ENCODE data around the gene BCAS3.
A peak's percentile ranks its signal among the peaks of the same experiment; 100 is the strongest.

The BCAS3 gene

DNA sequence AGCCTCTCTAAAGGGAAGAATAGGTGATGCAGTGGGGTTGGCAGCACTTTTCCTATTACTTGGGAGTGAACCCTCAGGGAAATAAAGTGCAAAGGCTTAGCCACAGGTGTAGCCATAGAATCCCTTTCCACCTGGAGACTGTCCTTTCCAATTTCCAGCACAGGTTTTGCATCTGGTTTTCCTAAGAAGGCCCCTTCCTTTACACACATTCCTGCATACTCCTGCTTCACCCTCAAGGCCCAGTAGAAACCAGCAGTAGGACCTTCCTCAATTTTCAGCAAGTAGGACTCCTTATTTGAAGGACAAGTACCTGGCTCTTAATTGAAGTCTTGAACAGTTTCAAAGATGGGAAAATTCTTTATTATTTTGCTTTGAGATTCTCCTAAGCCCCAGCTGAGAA is 550.2 kb downstream of the BCAS3 start:
- H3K4me3 ChIP-seq (ENCODE audit: low read length) = no peak overlapping the region
- TF ChIP-seq, protein P1, sequence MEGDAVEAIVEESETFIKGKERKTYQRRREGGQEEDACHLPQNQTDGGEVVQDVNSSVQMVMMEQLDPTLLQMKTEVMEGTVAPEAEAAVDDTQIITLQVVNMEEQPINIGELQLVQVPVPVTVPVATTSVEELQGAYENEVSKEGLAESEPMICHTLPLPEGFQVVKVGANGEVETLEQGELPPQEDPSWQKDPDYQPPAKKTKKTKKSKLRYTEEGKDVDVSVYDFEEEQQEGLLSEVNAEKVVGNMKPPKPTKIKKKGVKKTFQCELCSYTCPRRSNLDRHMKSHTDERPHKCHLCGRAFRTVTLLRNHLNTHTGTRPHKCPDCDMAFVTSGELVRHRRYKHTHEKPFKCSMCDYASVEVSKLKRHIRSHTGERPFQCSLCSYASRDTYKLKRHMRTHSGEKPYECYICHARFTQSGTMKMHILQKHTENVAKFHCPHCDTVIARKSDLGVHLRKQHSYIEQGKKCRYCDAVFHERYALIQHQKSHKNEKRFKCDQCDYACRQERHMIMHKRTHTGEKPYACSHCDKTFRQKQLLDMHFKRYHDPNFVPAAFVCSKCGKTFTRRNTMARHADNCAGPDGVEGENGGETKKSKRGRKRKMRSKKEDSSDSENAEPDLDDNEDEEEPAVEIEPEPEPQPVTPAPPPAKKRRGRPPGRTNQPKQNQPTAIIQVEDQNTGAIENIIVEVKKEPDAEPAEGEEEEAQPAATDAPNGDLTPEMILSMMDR (conservative IDR thresholded peaks at IDR 0.05; ENCODE audit: low read depth, low read length) = no peak
- DNase-seq (ENCODE audit: low read depth) = no peak

DNA sequence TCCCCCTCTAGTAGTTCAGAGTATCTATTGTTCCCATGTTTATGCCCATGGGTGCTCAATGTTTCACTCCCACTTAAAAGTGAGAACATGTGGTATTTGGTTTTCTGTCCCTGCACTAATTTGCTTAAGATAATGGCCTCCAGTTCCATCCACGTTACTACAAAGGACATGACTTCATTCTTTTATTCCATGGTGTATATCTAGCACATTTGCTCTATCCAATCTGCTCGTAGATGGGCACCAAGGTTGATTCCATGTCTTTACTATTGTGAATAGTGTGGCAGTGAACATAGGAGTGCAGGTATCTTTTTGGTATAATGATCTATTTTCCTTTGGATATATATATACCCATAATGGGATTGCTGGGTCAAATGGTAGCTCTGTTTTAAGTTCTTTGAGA is 552.8 kb downstream of the BCAS3 start:
- DNase-seq (ENCODE audit: low read depth) = no peak
- no peak overlapping the region for H3K4me3 ChIP-seq (ENCODE audit: low read length)
- TF ChIP-seq, protein P1 (conservative IDR thresholded peaks at IDR 0.05; ENCODE audit: low read depth, low read length) = no peak

DNA sequence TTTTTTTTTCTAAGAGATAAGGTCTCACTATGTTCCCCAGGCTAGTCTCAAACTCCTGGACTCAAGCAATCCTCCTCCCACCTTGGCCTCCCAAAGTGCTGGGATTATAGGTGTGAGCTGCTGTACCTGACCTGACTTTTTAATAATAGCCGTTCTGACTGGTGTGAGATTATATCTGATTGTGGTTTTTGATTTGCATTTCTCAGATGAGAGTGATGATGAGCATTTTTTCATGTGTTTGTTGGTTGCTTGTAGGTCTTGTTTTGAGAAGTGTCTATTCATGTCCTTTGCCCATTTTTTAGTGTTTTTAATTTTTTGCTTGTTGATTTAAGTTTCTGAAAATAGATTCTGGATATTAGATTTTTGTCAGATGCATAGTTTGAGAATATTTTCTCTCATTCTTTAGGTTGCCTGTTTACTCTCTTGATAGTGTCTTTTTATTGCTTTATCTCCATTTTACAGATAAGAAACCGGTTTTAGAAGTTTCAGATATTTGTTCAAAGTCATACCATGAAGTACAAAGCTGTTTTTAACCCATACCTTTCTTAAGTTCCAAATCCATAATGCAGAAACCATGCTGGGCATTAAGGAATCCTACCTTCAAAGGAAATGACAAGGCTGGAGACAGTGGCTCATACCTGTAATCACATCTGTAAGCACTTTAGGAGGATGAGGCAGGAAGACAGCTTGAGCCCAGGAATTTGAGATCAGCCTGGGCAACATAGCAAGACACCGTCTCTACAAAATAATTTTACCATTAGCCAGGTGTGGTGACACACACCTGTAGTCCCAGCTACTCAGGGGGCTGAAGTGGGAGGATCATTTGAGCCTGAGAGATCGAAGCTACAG is 553.5 kb downstream of the BCAS3 start:
- DNase-seq (ENCODE audit: low read depth) = no peak
- TF ChIP-seq, protein P1 (conservative IDR thresholded peaks at IDR 0.05; ENCODE audit: low read depth, low read length) = no peak
- no peak overlapping the region for H3K4me3 ChIP-seq (ENCODE audit: low read length)

DNA sequence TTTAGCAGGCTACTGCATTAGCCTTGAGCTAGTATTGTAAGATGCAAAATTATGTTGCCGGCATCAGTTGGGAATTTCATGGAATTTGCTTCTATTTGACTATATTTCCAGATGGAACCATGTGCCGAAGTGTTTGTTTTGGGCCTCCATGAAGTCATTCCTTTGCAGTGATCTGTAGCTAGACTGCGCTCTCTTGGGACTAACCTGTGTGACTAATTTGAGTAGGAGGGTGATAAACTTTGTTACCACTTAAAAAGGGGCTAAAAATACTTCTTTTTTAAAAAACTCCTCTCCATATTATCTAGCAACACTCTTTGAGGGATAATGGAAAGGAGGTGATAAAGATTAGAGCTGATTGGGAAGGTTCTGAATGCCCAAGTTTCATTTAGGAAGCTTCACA is 555.2 kb downstream of the BCAS3 start:
- TF ChIP-seq, protein P1 (conservative IDR thresholded peaks at IDR 0.05; ENCODE audit: low read depth, low read length) = no peak
- no peak for DNase-seq (ENCODE audit: low read depth)

DNA sequence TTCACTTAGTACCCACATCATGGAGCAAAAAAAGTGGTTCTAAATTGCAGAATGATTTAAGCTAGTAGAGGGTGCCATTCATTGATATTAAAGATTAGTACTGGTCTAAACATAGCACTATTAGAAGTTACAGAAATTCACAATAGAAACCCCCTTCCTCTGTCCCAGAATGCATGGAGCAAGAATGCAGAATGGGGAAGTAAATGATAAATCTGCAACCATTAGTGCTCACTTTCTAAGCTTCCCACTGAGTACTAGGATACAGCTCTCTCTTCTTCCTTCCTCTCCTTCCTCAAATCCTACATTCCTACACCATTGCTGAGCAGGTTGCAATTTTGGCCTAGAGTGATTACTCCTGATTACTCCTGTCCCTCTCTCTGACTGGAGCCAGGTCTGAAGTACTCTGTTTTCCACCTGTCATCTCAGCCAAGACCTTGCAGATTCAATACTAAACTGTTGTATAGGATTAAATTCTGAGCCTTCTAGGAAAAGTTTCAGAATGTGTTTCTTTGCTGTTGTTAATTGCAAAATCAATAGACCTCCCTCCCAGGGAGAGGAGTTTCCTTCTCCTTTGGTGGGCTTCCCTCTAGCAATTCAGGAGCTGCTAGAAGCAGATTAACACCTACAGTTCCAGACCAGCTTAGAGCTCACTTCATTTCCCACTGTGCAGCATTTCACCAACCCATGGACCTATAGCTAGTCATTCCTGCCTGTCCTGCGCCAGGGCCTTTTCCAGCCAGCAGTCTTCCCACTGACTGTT is 556.5 kb downstream of the BCAS3 start:
- no peak overlapping the region for H3K4me3 ChIP-seq (ENCODE audit: low read length)
- DNase-seq (ENCODE audit: low read depth) = no peak
- TF ChIP-seq, protein P1 (conservative IDR thresholded peaks at IDR 0.05; ENCODE audit: low read depth, low read length) = no peak

More for the DNA sequence above, 555.2 kb downstream of the BCAS3 start:
- no peak overlapping the region for H3K4me3 ChIP-seq (ENCODE audit: low read length)

DNA sequence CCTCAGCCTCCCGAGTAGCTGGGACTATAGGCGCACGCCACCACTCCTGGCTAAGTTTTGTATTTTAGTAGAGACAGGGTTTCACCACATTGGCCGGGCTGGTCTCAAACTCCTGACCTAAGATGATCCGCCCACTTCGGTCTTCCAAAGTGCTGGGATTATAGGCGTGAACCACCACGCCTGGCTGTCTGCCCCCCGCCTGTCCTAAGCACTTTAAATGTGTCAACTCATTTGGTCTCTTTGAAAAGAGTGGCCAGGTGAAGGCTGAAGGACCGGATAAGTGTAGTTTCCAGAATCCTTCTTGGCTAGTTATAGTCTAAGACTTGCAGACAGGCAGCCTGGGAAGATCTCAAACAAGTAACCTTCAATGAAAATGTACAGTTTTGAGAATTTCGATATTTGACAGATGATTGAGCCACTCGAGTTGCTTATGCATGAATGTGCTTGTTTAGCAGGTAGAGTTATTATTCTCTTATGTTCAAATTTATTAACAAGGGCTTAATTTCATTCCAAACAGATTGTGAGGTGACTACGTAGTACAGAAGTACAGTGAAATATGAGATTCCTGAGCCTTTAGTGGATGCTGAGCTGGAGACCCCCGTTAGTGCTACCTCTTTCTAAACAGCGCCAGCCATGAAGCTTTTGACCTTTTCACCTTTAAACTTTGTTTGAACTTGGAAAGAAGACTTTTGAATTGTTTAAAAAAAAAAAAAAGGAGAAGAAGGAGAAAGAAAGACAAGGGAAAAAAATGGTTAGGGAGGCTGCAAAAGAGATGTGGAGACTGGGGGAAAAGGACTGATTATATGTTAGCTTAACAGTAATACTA is 557.6 kb downstream of the BCAS3 start:
- TF ChIP-seq, protein P1 (conservative IDR thresholded peaks at IDR 0.05; ENCODE audit: low read depth, low read length) = no peak
- DNase-seq (ENCODE audit: low read depth) = peak; percentile 28

More for the DNA sequence above, 557.6 kb downstream of the BCAS3 start:
- H3K4me3 ChIP-seq (ENCODE audit: low read length) = no peak overlapping the region
